GM18526 (cell line): ENCODE data around the gene KDM5A.

Experiments
- POLR2A ChIP-seq: IDR thresholded peaks from 3 replicates; pipeline ENCODE4 v1.6.1; 2011; ENCODE audit not compliant: insufficient read length; ENCODE audit errors: extremely low read depth

The KDM5A gene

GRCh38 chr12:286531-287300, 102.4 kb downstream of the KDM5A start:
- TF ChIP-seq POLR2A, result no peak

GRCh38 chr12:278046-278445, 111.1 kb downstream of the KDM5A start:
- no peak for TF ChIP-seq POLR2A

- no peak for TF ChIP-seq POLR2A
Observed at GRCh38 chr12:275812-276211, 113.3 kb downstream of the KDM5A start.

- no peak for TF ChIP-seq POLR2A
Observed at GRCh38 chr12:273382-273781, 115.7 kb downstream of the KDM5A start.

- TF ChIP-seq POLR2A, result no peak
Observed at GRCh38 chr12:272942-273341, 116.2 kb downstream of the KDM5A start.

- TF ChIP-seq POLR2A, result no peak
Observed at GRCh38 chr12:271161-271560, 118.0 kb downstream of the KDM5A start.

GRCh38 chr12:269191-269590, 119.9 kb downstream of the KDM5A start:
- no peak for TF ChIP-seq POLR2A

GRCh38 chr12:268483-268840, 120.7 kb downstream of the KDM5A start:
- TF ChIP-seq POLR2A, result no peak

GRCh38 chr12:267581-268482, 121.3 kb downstream of the KDM5A start:
- TF ChIP-seq POLR2A, result no peak

- TF ChIP-seq POLR2A, result no peak
Observed at GRCh38 chr12:265096-265495, 124.0 kb downstream of the KDM5A start.

GRCh38 chr12:264269-264668, 124.9 kb downstream of the KDM5A start:
- no peak for TF ChIP-seq POLR2A

GRCh38 chr12:263574-263973, 125.5 kb downstream of the KDM5A start:
- TF ChIP-seq POLR2A, result no peak

GRCh38 chr12:262817-263216, 126.3 kb downstream of the KDM5A start, which contains the start of gene SLC6A13:
TSS of gene SLC6A13 (minus strand) at chr12:262836. CDS start at chr12:260052, 2,784 bp downstream.
- TF ChIP-seq POLR2A, result no peak

GRCh38 chr12:262113-262512, 127.0 kb downstream of the KDM5A start:
- TF ChIP-seq POLR2A, result no peak

GRCh38 chr12:257521-258321, 131.4 kb downstream of the KDM5A start:
- no peak for TF ChIP-seq POLR2A
